ENCODE results near the gene RIMS4. TPM values are rescaled to one million over a fixed set of nuclear protein-coding genes. Genes with fewer than 3 reads are reported as not detected.

Gene RIMS4
- 0.13 and 0.22 TPM in 2 replicates for total RNA-seq

DNA sequence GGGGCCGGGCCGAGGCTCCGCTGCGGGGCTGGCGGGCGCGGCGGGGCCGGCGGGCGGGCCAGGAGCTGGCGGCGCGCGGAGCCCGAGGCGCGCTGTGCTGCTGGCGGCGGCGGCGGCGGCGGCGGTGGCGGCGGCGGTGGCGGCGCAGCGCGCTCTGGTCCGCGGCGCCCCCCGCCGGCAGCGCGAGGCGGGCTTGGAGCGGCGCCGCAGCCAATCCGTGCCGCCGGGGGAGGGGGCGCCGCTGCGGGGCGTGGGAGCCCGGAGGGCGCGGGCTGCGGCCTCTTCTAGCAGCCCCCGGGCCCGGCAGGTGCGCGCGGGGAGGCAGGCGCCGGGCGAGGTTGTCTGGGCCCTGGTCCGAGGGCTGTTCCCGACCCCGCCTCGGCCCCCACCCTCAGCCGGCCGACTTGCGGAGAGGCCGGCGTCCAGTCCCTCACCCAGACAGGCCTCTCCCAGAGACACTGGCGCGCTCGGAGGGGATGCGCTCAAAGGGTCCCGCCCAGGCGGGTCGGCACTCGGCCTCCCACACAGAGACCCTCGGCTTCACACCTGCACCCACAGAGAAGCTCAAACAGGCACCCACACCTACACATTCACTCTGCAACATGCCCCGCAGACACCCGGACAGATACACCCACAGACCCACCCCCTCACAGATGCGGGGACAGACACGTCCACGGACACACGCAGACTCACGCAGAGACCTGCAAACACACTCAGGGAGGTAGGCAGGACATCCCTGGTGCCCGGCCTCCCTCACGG lies at the start of gene RIMS4:
Gene RIMS4, minus strand, starts transcription at position 156 of the 759 bp plus-strand sequence. CDS start 275 bp downstream, outside the sequence.

DNA sequence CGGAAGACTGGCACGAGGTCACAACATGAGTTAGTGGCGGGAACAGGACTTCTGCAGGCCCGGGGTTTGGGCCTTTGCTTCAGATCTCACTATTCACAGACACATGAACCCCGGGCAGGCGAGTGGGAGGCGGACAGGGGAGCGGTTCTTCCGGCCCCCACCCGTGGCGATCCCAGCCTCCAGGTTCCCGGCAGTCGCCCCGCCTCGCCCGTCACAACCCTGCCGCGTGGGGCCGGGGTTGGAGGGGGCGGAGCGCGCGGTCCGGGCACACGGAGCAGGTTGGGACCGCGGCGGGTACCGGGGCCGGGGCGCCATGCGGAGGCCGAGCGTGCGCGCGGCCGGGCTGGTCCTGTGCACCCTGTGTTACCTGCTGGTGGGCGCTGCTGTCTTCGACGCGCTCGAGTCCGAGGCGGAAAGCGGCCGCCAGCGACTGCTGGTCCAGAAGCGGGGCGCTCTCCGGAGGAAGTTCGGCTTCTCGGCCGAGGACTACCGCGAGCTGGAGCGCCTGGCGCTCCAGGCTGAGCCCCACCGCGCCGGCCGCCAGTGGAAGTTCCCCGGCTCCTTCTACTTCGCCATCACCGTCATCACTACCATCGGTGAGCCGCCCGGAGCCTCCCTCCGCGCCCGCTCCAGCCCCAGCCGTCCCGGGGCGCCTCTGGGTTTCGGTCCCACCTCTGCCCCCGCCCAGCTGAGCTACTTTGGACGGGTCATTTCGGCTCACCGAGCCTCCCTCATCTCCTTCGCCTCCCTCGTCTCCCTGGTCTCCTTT lies 64.6 kb downstream of the RIMS4 start, which contains the start of gene KCNK15:
Gene KCNK15, plus strand, starts transcription at position 268 of the 769 bp plus-strand sequence. Its CDS starts 46 bp downstream, at position 314.

DNA sequence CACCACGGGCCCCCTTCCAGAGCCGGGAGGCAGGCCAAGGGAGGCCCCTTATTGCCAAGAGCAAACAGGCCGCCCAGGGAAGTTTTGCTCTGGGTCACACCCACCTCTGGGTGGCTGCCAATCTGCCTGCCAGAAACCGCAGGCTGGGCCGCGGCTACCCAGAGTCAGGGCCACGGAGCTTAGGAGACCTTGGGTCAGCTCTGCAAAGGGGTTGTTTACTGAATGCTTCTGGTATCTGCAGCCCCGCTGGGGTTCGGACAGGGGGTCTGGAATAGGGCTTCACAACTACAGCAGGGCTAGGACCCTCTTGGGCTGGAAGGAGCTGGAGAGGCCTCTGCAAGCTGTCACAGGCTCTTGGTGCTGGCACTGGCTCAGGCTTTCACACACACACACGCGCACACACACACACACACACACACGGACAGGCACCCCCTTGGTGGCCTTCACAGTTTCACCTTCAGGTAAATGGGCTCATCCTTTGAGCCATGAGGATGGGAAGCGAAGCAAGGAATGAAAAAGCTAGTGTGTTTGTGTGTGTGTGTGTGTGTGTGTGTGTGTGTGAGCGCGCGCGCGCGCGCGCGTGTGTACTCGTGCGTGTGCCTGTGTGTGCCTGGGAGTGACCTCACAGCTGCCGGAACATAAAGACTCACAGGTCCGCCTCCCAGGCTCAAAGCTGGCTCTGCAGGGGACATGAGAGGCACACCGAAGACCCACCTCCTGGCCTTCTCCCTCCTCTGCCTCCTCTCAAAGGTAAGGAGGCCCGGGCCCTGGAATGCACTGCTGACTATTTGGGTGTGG lies 95.4 kb downstream of the RIMS4 start, which contains the start of gene CCN5:
Gene CCN5, plus strand, starts transcription at position 669 of the 798 bp plus-strand sequence. Its CDS starts 22 bp downstream, at position 691.

Other genes starting within 250 kb of the RIMS4 start
- 90.5 and 124 TPM in 2 replicates for gene PKIG, start 228.0 kb downstream of the RIMS4 start, total RNA-seq
- gene ADA, start 158.8 kb downstream of the RIMS4 start, total RNA-seq, result 7.9 and 8.4 TPM in 2 replicates
- gene CCN5, start 95.2 kb downstream of the RIMS4 start, total RNA-seq, result 21.1 and 76.7 TPM in 2 replicates
- gene KCNK15, start 64.7 kb downstream of the RIMS4 start, total RNA-seq, result 6.8 and 28.2 TPM in 2 replicates
- gene YWHAB, start 75.2 kb upstream of the RIMS4 start, total RNA-seq, result 133 and 155 TPM in 2 replicates
- 7.2 and 8.4 TPM in 2 replicates for gene PABPC1L, start 99.5 kb upstream of the RIMS4 start, total RNA-seq
- gene TOMM34, start 149.9 kb upstream of the RIMS4 start, total RNA-seq, result 15.3 and 16.4 TPM in 2 replicates
- gene STK4, start 156.0 kb upstream of the RIMS4 start, total RNA-seq, result 26.5 and 26.8 TPM in 2 replicates